Stimulated activated CD4-positive, alpha-beta T cell treated with anti-CD3 and anti-CD28 coated beads, Interleukin-12 subunit alpha, Interleukin-12 subunit beta, amount 100 ng/mL, for 4 hours (primary cell): ENCODE data around the gene PSMD2.

Experiments used
- DNase-seq: peaks from one replicate; pipeline ENCODE4 v3.0.0-alpha.2; 2020

The PSMD2 gene

GRCh38 chr3:184343200-184343876 is 44.3 kb downstream of the PSMD2 start:
- no peak for DNase-seq

- DNase-seq, result no peak
Measured at GRCh38 chr3:184344579-184345316, 45.7 kb downstream of the PSMD2 start.

- no peak for DNase-seq
Measured at GRCh38 chr3:184345317-184346144, 46.5 kb downstream of the PSMD2 start.

- DNase-seq, result no peak
Measured at GRCh38 chr3:184346480-184347190, 47.6 kb downstream of the PSMD2 start.

- no peak for DNase-seq
Measured at GRCh38 chr3:184347321-184348056, 48.4 kb downstream of the PSMD2 start.

- DNase-seq, result no peak
Measured at GRCh38 chr3:184348057-184348382, 49.0 kb downstream of the PSMD2 start.

- DNase-seq, result no peak
Measured at GRCh38 chr3:184349563-184350470, 50.8 kb downstream of the PSMD2 start.

GRCh38 chr3:184350618-184351017 is 51.6 kb downstream of the PSMD2 start:
- DNase-seq, result no peak

GRCh38 chr3:184351511-184352148 is 52.6 kb downstream of the PSMD2 start:
- DNase-seq, result no peak

- no peak for DNase-seq
Measured at GRCh38 chr3:184352149-184352785, 53.2 kb downstream of the PSMD2 start.

- no peak for DNase-seq
Measured at GRCh38 chr3:184352897-184353545, 54.0 kb downstream of the PSMD2 start.

- DNase-seq, result no peak
Measured at GRCh38 chr3:184353546-184353941, 54.5 kb downstream of the PSMD2 start.

GRCh38 chr3:184354121-184354728 is 55.2 kb downstream of the PSMD2 start:
- DNase-seq, result peak; percentile 72

GRCh38 chr3:184354754-184355153 is 55.7 kb downstream of the PSMD2 start:
- DNase-seq, result no peak

- no peak for DNase-seq
Measured at GRCh38 chr3:184355261-184356040, 56.4 kb downstream of the PSMD2 start.

GRCh38 chr3:184357248-184358123 is 58.4 kb downstream of the PSMD2 start:
- no peak for DNase-seq

- DNase-seq, result no peak
Measured at GRCh38 chr3:184358124-184358767, 59.2 kb downstream of the PSMD2 start.
